ENCODE data around the gene PTPN9. TPM values are rescaled to one million over a fixed set of nuclear protein-coding genes. Genes with fewer than 3 reads are reported as not detected.

PTPN9 gene
- total and polyA plus RNA-seq, 2 of the 13 experiments (the other 11 are each of a cell fraction or from before 2014, with no cell fraction given): 16.6 to 19.9 TPM

GRCh38 chr15:75453703-75454470 lies 125.2 kb downstream of the PTPN9 start (continued):
- TF ChIP-seq ATF6 (CRISPR knock-in tag; conservative IDR thresholded peaks at IDR 0.05) (0 out of 2 replicates have a peak, but pooled peaks have one; percentile 20), CEBPB (IDR thresholded peaks at IDR 0.05; ENCODE audit: borderline replicate concordance, low read depth, low read length) (peak; percentile 94), TCF12 (IDR thresholded peaks at IDR 0.05) (no peak), TCF12 (CRISPR knock-in tag; IDR thresholded peaks at IDR 0.05) (no peak), ZMAT3 (CRISPR knock-in tag; conservative IDR thresholded peaks at IDR 0.05) (peak; percentile 57; the same call in 1 of the 2 replicates), ZNF614 (CRISPR knock-in tag; IDR thresholded peaks at IDR 0.05; ENCODE audit: borderline replicate concordance) (no peak), NFIB (CRISPR knock-in tag; IDR thresholded peaks at IDR 0.05; ENCODE audit: borderline replicate concordance) (no peak), ZNF530 (CRISPR knock-in tag; IDR thresholded peaks at IDR 0.05; ENCODE audit: low read depth) (no peak), ZNF775 (CRISPR knock-in tag; IDR thresholded peaks at IDR 0.05; ENCODE audit: borderline replicate concordance) (no peak), RARG (CRISPR knock-in tag; IDR thresholded peaks at IDR 0.05; ENCODE audit: low read depth) (no peak), ZNF547 (CRISPR knock-in tag; IDR thresholded peaks at IDR 0.05) (peak; percentile 19; the same call in 1 of the 2 replicates), ZNF432 (CRISPR knock-in tag; IDR thresholded peaks at IDR 0.05; ENCODE audit: borderline replicate concordance) (no peak), POGZ (CRISPR knock-in tag; IDR thresholded peaks at IDR 0.05) (no peak; the same call in 1 of the 2 replicates), MED13 (CRISPR knock-in tag; IDR thresholded peaks at IDR 0.05) (no peak), ZSCAN21 (CRISPR knock-in tag; IDR thresholded peaks at IDR 0.05; ENCODE audit: borderline replicate concordance) (peak; percentile 85; the same call in 1 of the 2 replicates), ZNF24 (IDR thresholded peaks at IDR 0.05) (no peak), TOPORS (CRISPR knock-in tag; IDR thresholded peaks at IDR 0.05) (peak; percentile 54; the same call in 1 of the 2 replicates), ZBTB33 (CRISPR knock-in tag; IDR thresholded peaks at IDR 0.05) (no peak), HCFC1 (IDR thresholded peaks at IDR 0.05; ENCODE audit: low read depth, low read length) (no peak), ARID3A (IDR thresholded peaks at IDR 0.05; ENCODE audit: low read depth, low read length) (no peak), ZNF460 (CRISPR knock-in tag; IDR thresholded peaks at IDR 0.05; ENCODE audit: borderline replicate concordance) (no peak), ZNF576 (CRISPR knock-in tag; IDR thresholded peaks at IDR 0.05) (no peak), ZSCAN12 (CRISPR knock-in tag; IDR thresholded peaks at IDR 0.05) (no peak)

All from HepG2 (cell line).